Parathyroid adenoma (tissue), 2 donors: ENCODE results near the gene SYT7.
"Not testable (repeated sequence)": the region's sequence is repeated elsewhere in the genome, so short reads cannot be mapped to it uniquely, and the experiment has no call there.

Experiments
- H2AFZ ChIP-seq: fragments of 300-600 bp; sonication (generic); one replicate; pipeline ENCODE4 v1.7.0; 2017; ENCODE audit warnings: antibody characterized with exemption, mild to moderate bottlenecking
- H3K27ac ChIP-seq: fragments of 300-600 bp; sonication (generic); one replicate; pipeline ENCODE4 v1.7.0; 2017
- H3K27me3 ChIP-seq: fragments of 300-600 bp; sonication (generic); one replicate; pipeline ENCODE4 v1.7.0; 2017; ENCODE audit warnings: low read length; ENCODE audit not compliant: control insufficient read depth, insufficient read depth
- H3K36me3 ChIP-seq: fragments of 300-600 bp; sonication (generic); one replicate; pipeline ENCODE4 v1.7.0; 2017; ENCODE audit warnings: low read length; ENCODE audit not compliant: control insufficient read depth, insufficient read depth
- H3K4me1 ChIP-seq: fragments of 300-600 bp; sonication (generic); one replicate; pipeline ENCODE4 v1.7.0; 2017; ENCODE audit warnings: control low read depth
- H3K4me2 ChIP-seq: fragments of 300-600 bp; sonication (generic); one replicate; pipeline ENCODE4 v1.7.0; 2017; ENCODE audit warnings: low read length
- H3K4me3 ChIP-seq: fragments of 300-600 bp; sonication (generic); one replicate; pipeline ENCODE4 v1.7.0; 2017; ENCODE audit warnings: low read depth, low read length
- H3K79me2 ChIP-seq: fragments of 300-600 bp; sonication (generic); one replicate; pipeline ENCODE4 v1.7.0; 2017; ENCODE audit warnings: control low read depth
- H3K9ac ChIP-seq: fragments of 300-600 bp; sonication (generic); one replicate; pipeline ENCODE4 v1.7.0; 2017; ENCODE audit warnings: mild to moderate bottlenecking
- H3K9me3 ChIP-seq: fragments of 300-600 bp; sonication (generic); one replicate; pipeline ENCODE4 v1.7.0; 2017; ENCODE audit warnings: low read length; ENCODE audit not compliant: control insufficient read depth
- CTCF ChIP-seq: fragments of 300-600 bp; sonication (generic); IDR thresholded peaks from one replicate; pipeline ENCODE4 v1.7.0; 2017; ENCODE audit warnings: antibody characterized with exemption, mild to moderate bottlenecking
- donor health status: primary hyperparathyroidism.

Gene SYT7

GRCh38 chr11:61480994-61481335 lies 99.9 kb downstream of the SYT7 start:
- Histone ChIP-seq H3K4me2 (no peak overlapping the region), H3K36me3 (no peaks in the 10 kb centered on the region), H3K27me3 (no peaks in the 10 kb centered on the region), H3K4me1 (no peaks in the 10 kb centered on the region), H2AFZ (peak overlapping the region; percentile 15), H3K9ac (no peak overlapping the region), H3K27ac (no peak overlapping the region), H3K79me2 (no peaks in the 10 kb centered on the region), H3K9me3 (no peaks in the 10 kb centered on the region), H3K4me3 (no peak overlapping the region)
- TF ChIP-seq CTCF, result no peak

DNA sequence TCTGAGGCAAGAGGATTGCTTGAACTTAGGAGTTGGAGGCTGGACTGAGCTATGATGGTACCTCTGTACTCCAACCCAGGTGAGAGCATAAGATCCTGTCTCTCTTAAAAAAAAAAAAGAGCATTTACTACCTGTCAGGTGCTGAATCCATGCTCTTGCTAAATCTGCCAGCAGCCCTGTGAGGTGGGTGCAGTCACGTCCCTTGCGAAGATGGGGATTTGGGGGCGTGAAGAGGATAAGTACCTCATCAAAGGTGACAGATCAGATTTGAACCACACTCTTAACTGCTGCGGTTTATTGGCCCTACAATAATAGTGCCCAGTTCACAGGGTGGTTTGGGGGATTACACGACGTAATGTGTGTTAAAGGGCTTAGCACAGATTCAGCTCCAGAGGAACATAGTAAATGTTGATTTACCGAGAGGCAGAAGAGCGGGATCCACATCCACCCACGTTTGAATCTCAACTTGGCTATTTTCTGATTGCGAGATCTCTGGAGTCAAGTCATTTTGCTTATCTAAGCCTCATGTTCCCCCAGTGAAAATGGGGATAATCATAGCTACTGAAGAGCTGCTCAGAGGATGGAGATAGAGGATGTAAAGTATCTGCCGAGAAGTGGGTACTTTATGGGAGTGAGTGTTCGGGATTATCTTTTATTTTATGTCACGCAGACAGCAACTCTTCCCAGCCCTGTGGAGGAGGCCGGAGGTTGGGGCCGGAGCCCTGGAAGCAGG lies 100.4 kb downstream of the SYT7 start:
- no peaks in the 10 kb centered on the region for H3K79me2 ChIP-seq
- no peak overlapping the region for H3K4me2 ChIP-seq
- H3K4me3 ChIP-seq, result no peak overlapping the region
- no peaks in the 10 kb centered on the region for H3K4me1 ChIP-seq
- no peak overlapping the region for H3K9ac ChIP-seq
- no peaks in the 10 kb centered on the region for H3K9me3 ChIP-seq
- peak overlapping the region; percentile 15 for H2AFZ ChIP-seq
- H3K27ac ChIP-seq, result no peak overlapping the region
- H3K27me3 ChIP-seq, result no peaks in the 10 kb centered on the region
- no peak for TF ChIP-seq CTCF
- no peaks in the 10 kb centered on the region for H3K36me3 ChIP-seq

DNA sequence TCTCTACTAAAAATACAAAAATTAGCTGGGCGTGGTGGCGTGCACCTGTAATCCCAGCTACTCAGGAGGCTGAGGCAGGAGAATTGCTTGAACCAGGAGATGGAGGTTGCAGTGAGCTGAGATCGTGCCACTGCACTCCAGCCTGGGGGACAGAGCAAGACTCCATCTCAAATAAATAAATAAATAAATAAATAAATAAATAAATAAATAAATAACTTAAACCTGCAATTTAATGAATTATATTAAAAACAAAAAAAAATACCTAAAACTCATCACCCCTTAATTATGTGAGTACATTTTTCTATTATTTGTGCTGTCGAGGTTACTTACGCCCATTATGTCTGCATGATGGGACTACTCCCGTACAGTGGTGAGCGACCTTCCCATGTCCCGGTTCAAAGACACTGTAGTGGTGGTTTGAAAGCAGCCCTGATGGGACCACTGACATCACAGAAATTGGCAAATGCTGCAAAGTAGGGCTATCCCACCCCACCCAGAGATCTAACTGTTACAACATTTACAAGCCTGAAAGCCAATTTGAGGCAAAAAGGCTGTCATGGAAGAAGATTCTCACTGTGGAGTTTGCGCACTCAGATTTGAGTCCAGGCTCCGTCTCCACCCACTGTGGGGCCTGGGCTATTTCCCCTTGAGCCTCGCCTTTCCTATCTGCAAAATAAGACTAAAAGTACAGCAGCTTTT lies 101.4 kb downstream of the SYT7 start:
- H3K9me3 ChIP-seq, H2AFZ ChIP-seq, H3K4me3 ChIP-seq, H3K36me3 ChIP-seq, H3K27me3 ChIP-seq, H3K4me2 ChIP-seq, H3K27ac ChIP-seq, H3K9ac ChIP-seq, H3K79me2 ChIP-seq, H3K4me1 ChIP-seq: not testable (repeated sequence)

- Histone ChIP-seq H3K27me3 (no peaks in the 10 kb centered on the region), H3K27ac (no peak overlapping the region), H3K36me3 (no peaks in the 10 kb centered on the region), H3K79me2 (no peaks in the 10 kb centered on the region), H3K4me1 (no peaks in the 10 kb centered on the region), H2AFZ (no peak overlapping the region), H3K9ac (no peak overlapping the region), H3K4me3 (no peak overlapping the region), H3K9me3 (no peaks in the 10 kb centered on the region), H3K4me2 (no peak overlapping the region)
- peak; percentile 85 for TF ChIP-seq CTCF
Observed at GRCh38 chr11:61477727-61478148, 103.1 kb downstream of the SYT7 start.

GRCh38 chr11:61477126-61477525 lies 103.8 kb downstream of the SYT7 start:
- no peaks in the 10 kb centered on the region for H3K27me3 ChIP-seq
- H3K27ac ChIP-seq, result no peak overlapping the region
- H3K4me2 ChIP-seq, result no peak overlapping the region
- no peak overlapping the region for H3K9ac ChIP-seq
- H3K79me2 ChIP-seq, result no peaks in the 10 kb centered on the region
- no peak for TF ChIP-seq CTCF
- no peak overlapping the region for H3K4me3 ChIP-seq
- H2AFZ ChIP-seq, result no peak overlapping the region
- H3K36me3 ChIP-seq, result no peaks in the 10 kb centered on the region
- no peaks in the 10 kb centered on the region for H3K9me3 ChIP-seq
- no peaks in the 10 kb centered on the region for H3K4me1 ChIP-seq
